Nucleus accumbens (tissue), 56 donors: Measurements from ENCODE around the gene PIBF1.
"Not testable (repeated sequence)": the region's sequence is repeated elsewhere in the genome, so short reads cannot be mapped to it uniquely, and the experiment has no call there.

Experiments
- DNase-seq, 56 donors: peaks; one replicate each; lab custom pipeline; 2025; lab: John Stamatoyannopoulos, UW

PIBF1 gene

DNA sequence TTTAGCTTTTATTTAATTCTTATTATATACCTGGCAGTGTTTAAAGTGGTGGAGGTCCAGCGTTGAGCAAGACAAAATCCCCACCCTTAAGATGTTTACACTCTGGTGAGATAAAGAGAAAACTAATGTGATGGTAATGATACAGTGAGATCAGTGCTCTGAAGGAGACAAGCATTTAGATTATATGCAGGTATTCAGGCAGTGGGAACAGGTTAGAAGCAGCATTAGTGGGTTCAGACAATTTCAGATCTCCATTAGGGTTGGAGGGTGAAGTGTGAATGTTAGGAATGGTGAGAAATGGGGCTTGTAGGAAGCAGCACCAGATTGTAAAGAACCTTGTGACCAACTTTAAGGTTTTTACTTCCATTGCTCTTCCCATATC, 39.0 kb downstream of the PIBF1 start:
- no peak for DNase-seq

DNA sequence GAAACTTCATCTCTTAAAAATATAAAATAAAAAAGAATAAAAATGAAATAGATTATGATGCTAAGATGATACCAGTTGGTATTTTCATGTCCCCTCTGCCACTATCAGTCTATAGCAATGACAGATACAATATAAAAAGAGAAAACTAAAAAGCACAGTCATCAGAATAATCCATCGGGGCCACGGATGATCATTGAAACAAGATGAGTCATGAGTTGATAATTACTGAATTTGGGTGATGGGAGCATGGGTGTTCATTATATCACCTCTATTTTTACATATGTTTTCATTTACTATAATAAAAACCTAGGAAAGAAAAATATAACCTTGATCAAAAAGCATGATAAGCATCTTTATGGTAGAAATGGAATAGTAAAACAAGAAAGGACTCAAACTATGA, 41.1 kb downstream of the PIBF1 start:
- no peak for DNase-seq

DNA sequence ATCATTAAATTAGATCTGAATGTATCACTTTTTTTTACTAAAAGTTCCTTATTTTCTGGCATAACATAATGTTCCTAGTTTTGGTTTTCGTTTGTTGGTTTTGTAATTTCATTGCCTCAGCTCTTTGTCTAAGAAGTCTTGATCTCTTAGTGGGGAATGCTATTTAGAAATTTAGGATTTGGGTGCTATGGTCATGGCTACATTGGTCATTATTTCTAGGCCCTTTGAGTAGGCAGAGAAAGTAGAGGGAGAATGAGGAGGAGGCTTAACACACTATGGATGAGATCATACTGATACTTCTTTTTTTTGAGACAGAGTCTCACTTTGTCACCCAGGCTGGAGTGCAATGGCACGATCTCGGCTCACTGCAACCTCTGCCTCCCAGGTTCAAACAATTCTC, 41.8 kb downstream of the PIBF1 start:
- DNase-seq: no peak

DNA sequence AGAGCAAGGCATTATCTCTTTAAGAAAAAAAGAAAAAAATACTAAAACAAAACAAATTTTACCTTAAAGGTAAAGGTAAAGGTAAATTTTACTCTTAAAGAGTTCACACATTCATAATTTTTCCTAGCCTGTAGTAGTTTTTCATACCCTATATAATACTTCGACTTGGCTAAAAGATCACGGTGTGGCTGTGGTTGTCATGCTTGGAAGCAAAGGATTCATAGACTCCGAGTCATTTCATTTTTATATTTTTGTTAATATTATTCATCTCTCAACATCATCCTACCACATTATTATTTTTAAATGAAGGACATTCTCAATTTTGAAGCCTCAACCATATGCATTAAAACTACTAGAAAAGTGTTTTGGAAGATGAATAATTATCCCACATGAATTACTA, 52.7 kb downstream of the PIBF1 start:
- DNase-seq: no peak

DNA sequence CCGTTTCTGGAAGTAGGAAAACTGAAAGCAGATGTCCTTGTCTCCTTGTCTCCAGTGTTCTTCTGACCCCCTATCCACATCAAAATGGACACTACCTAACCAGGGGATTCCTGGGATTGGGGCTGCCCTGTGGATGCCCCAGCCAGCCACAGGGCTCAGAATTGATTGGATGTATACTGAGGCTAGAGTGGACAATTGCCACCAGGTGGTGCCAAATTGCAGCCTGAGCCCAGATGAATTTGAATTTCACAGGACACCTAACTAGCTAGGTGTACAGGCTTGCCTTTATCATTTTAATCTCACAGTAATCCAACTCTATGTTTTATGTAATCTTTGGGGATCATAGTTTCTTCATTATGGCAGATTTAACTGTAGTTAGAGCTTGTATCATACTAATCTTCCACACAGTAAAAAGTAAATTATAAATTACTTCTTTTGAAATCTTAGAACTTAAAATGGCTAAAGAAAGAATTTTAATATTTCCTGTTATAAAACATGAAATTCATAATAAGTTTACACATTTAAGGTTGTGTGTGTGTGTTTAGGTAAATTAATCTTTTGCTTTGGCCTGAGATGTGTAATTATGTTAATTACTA, 58.0 kb downstream of the PIBF1 start:
- DNase-seq: peak in 4 of 56 donors; percentile 3 to 15 (median 4)

DNA sequence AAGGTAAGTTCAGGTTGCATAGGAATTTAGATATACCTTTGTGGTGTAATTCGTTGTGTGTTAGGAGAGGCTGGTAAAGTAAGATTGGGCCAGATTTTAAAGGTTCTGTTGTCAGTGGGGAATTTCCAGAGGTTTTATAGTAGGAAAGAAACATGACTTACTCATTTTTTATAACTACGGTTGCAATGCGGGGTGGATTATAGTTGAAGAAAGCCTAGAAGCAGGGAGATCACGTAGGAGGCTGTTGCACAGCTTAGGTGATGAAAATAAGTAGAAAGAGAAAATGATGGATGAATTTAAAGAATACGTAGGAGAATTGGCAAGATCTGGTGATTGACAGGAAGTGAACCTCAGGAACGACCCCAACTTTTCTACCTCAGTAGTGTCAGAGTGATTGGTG, 61.1 kb downstream of the PIBF1 start:
- DNase-seq: peak in 4 of 56 donors; percentile 2 to 30 (median 10)

DNA sequence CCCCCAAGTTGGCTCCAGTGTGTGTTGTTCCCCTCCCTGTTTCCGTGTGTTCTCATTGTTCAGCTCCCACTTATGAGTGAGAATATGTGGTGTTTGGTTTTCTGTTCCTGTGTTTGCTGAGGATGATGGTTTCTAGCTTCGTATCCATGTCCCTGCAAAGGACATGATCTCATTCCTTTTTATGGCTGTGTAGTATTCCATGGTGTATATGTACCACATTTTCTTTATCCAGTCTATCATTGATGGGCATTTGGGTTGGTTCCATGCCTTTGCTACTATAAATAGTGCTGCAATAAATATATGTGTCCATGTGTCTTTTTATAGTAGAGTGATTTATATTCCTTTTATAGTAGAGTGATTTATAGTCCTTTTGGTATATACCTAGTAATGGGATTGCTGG, 63.2 kb downstream of the PIBF1 start:
- DNase-seq: not testable (repeated sequence)

DNA sequence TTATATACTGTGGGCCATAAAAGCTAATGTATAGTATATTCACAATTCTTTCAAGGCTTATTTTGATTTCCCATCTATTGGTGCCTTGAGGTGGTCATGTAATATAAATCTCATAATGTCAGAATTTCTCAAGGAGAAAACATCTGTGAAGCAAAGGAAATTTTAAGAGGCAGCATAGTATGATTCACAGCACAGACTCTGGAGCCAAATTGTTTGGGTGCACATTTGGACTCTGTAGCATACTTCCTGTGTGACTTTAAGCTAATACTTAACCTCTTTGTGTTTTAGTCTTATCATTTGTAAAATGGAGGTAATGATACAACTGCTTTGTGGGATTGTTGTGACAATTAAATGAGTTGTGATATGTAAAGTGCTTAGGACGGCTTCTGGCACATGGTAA, 67.6 kb downstream of the PIBF1 start:
- no peak for DNase-seq

DNA sequence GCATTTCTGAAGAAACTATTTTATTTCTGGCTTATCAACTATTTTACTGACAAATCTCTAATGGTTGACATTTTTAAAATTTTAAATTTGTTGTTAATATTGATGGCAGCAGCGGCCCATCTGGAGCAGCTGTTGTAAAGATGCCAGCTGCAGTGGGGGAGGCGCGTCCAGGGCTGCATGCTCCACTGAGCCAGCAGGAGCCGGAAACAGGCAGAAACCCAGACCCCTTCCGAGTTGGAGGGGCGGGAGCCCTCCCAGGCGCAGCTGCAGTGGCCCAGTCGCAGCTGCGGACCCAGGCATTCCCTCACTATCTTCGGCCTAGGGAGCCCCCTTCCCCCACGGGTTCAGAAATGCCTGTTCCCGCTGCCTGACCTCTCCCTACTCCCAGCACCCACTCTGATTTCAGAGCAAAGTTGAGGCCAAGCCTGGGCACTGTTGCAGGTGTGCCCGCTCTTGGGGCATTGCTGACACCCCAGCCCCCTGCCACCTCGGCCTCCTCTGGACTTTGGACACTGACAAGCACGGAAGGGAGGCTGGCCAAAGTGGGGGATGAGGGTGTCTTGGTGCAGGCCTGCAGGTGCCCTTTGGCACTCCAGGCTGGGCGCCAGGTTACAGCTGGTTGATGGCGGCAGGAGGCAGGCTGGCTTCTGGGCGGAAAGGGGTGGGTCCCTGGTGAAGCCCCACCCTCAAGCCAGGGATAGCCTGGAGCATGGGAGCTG, 69.2 kb downstream of the PIBF1 start:
- no peak for DNase-seq

DNA sequence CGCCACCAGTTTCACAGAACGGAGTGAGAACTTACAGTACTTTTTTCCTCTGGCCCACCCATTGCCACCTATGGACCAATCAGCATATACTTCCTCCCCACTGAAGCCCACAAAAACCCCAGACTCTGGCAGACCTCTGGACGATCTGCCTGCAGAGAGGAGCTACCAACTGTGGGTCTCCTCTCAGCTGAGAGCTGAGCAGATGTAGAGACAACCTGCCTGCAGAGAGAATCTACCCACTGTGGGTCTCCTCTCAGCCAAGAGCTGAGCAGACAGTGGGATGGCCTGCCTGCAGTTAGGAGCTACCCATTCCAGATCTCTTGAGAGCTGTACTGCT, 69.7 kb downstream of the PIBF1 start:
- no peak for DNase-seq

DNA sequence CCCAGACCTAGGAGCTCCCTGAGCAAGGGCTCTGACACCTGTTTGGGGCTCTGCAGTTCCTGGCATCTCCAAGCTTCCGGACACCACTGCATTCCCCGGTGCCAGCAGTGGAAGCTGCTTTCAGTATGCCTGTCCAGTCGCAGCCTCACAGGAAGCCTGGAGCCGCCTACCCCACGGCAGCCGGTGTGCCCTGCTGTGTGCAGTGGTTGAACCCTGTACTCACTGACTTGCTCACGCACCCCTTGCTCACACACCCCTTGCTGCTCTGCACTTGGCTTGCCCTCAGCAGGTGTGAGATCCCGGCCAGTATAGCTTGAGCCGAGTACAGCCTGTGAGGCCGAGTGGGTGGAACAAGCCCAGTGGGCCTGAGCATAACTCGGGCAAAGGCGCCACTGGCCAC, 70.3 kb downstream of the PIBF1 start:
- no peak for DNase-seq

DNA sequence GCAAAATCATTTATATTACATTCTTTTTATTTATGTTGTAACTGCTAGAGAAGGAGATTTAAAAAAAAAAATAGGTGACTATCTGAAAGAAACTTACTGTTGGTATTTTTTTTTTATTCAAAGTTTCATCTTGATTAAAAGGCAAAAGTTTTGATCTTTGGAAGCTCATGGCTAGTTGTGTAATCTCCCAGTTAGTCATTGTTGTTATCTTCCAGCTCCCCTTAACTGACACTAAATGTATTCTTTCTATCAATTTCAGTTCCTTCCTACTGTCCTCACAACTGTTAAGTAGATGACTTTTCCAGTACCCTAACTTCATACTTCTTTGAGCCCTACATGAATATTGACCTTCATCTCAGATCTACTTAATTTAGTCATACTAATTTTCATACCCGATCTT, 71.1 kb downstream of the PIBF1 start:
- no peak for DNase-seq

DNA sequence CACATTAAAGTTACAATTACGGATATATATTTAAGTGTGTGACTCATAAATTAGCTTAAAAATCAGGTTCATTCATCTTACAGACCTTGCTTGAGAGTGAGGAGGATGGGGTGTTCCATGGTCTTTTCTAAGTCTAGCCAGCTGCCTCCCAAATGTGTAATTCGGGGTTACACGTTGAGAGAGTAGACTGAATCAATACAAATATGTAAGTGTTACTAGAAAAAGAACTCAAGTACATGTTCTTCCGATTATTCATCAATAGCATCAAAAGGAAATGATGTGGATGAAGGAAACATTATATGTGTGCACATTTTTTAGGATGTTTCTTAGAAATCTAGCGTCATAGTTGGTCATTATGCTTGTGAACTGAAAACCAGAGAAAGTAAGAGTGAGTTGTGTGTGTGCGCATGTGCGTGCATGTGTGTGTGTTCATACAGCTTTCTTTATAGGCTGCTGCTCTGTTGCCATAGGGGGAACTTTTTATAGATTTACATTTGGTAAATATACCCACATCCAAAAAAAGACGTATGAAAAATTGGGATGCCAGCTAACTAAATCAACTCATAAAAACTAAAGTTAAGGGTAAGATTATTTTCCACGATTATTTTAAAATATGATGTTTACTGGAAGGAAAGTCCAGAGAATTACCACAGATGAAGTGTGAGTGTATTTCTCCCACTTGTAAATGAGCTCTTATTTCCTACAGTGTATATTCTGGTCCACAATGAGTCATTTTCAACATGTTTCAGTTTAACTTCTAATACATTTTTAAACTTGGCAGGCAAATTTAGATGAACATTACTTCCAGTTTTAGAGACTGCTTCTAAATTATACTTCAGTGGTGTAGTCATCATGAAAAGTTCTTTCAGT, 82.4 kb downstream of the PIBF1 start:
- no peak for DNase-seq

DNA sequence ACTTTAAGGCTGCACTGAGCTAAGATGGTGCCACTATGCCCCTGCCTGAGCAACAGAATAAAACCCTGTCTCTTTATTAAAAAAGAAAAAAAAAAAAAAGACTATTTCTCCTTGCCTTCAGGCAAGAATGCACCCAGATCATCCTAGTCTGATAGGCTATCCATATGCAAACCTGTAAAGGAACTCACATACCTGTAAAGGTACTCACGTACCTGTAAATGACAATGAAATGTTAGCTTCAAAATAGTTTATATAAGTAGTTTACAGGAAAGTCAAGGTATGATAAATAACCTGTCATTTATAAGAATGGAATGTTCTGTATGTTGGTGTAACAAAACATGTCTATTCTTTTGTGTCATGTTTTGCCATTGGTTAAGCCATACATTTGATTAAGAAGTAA, 86.3 kb downstream of the PIBF1 start:
- DNase-seq: no peak

DNA sequence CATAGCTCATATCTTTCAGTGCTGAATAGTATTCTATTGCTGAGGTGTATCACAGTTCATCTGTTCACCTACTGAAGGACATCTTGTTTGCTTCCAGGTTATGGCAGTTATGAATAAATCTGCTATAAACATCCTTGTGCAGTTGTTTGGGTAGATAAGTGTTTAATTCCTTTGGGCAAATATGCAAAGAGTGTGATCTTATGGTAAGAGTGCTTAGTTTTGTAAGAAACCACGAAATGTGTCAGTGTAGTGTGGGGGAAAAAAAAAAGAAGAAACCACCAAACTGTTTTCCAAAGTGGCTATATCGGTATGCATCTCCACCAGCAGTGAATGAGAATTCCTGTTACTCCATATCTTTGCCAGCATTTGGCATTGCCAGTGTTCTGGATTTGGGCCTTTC, 93.3 kb downstream of the PIBF1 start:
- no peak for DNase-seq

DNA sequence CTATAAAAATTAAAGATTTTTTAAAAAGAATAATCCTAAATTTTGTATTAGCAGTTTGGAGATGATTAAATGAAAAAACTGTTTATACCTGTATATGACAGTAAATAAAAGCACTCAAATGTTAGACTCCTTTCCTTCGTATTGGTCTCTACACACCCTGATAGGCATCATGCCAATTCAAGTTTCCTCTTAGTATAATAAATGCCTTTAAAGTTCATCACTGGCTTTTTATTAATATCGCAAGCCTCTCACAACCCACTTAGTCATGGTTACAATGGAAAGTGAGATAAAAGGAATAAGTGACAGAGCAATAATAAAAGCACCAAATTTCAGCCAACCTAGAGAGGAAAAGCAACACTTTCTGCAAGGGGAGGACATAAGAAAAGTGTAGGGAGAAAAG, 102.2 kb downstream of the PIBF1 start:
- DNase-seq: no peak

DNA sequence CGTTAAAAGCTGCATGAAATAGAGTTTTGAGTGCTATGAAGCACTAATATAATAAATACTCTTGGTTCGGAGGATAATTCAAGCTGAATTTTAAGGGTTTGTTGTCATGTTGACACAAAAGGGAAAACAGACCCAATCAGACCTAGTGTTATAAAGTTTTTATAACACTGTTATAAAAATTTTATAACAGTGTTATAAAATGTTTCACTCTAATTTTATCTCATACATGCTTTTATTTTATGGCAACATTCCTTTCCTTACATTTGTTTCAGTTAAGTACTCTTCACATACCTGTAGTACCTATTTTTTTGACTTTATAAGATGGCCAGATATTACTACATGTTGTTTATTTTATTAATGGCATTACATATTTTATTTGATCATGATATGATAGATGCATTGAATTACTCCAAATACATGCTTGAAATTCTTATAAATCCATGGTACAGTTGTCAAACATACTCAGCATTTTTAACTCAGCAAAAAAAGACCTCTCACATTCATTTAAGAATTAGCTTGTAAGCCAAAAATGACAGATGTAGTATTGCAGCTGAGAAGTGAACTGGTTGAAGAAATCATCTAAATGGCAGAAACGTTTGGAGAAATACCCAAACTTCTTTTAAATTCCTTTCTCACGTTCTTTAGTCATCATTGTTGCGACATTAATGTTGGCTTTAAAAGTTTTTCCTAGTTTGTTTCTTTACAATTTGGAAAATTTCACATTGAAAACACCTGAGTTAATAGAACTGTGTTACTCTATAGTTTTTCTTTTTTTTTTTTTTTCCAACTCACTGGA, 104.5 kb downstream of the PIBF1 start:
- no peak for DNase-seq

DNA sequence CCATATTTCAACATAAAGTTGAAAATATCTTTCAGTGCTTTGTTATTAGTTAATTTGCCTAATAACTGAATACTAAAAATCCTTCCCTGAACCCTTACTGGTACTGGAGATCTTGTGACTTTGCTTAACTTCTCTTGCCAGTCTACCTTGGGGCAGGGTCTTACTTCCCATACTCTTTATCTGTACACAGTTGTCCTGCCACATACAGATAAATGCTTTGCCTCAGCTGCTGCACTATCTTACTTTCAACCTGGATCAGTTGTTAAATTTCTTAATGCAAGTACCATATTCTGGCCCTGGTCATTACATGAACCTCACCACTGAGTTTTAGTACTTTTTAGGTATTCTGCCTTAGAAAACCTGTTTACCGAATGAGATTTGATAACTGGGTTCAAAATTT, 107.6 kb downstream of the PIBF1 start:
- no peak for DNase-seq

DNA sequence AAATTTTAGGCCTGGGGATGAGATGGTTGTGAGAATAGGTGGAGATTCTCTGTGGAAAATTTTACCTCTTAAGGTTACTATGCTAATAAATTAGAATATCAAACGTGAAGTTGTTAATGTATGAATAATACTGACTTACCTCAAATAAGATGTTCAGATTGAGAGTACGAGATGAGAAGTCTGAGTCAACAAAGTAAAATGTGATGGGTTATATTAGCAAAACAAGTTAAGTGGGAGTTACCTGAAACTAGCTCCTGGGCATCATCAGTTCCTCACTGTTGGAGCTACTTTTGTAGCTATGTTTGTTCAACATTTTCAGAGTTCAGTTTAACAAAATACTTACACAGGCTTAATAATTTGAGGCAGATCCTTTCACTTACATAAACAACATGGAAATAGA, 108.6 kb downstream of the PIBF1 start:
- DNase-seq: no peak

DNA sequence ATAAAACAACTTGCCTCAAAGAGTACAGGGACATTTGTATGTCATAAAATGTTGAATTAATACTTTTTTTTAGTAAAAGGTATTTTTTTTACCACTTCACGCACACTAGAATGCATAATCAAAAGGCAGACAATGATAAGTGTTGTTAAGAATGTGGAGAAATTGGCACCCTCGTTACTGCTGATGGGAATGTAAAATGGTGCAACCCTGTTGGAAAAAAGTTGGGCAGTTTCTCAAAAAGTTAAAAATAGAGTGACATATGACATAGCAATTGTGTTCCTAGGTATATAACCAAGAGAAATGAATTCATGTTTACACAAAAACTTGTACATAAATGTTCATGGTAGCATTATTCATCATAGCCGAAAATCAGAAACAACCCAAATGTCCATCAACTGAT, 109.5 kb downstream of the PIBF1 start:
- no peak for DNase-seq

DNA sequence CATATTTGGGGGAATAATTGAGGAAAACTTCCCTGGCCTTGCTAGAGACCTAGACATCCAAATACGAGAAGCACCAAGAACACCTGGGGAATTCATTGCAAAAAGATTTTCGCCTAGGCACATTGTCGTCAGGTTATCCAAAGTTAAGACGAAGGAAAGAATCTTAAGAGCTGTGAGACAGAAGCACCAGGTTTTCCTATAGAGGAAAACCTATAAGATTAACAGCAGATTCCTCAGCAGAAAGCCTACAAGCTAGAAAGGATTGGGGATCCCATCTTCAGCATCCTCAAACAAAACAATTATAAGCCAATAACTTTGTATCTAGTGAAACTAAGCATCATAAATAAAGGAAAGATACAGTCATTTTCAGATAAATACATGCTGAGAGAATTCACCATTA, 114.9 kb downstream of the PIBF1 start:
- DNase-seq: no peak
